Lower lobe of right lung (tissue), 2 donors: Measurements from ENCODE around the gene DPM3. TPM values are rescaled to one million over a fixed set of nuclear protein-coding genes. Genes with fewer than 3 reads are reported as not detected.
"Not testable (repeated sequence)": the region's sequence is repeated elsewhere in the genome, so short reads cannot be mapped to it uniquely, and the experiment has no call there.

Experiments
- ATAC-seq, 2 donors: fragments of 200-7000 bp; cut with Tn5 transposase; one replicate each; pipeline ENCODE4 v1.9.1; 2020 to 2022; ENCODE audit warnings: mild to moderate bottlenecking in 2 of 2, moderate library complexity in 2 of 2
- DNase-seq: peaks from one replicate; pipeline ENCODE4 v3.0.0-alpha.2; 2020
- H3K27ac ChIP-seq: fragments of 200-600 bp; one replicate; pipeline ENCODE4 v1.8.0; 2022
- H3K27me3 ChIP-seq: fragments of 200-600 bp; one replicate; pipeline ENCODE4 v1.8.0; 2022; ENCODE audit warnings: low read depth
- H3K36me3 ChIP-seq: fragments of 200-600 bp; one replicate; pipeline ENCODE4 v1.8.0; 2022; ENCODE audit warnings: mild to moderate bottlenecking
- H3K4me1 ChIP-seq: fragments of 200-600 bp; one replicate; pipeline ENCODE4 v1.8.0; 2022
- H3K4me3 ChIP-seq: fragments of 200-600 bp; one replicate; pipeline ENCODE4 v1.8.0; 2022; ENCODE audit warnings: mild to moderate bottlenecking
- H3K9me3 ChIP-seq: fragments of 200-600 bp; one replicate; pipeline ENCODE4 v1.8.0; 2022
- intact Hi-C: fragments of 100-400 bp; cut with DNase I; formaldehyde crosslinking; loops from one replicate; pipeline ENCODE4 v1.11.0; 2022
- total RNA-seq: library from RNA; stranded (reverse); fragmentation: NEBNext Ultra II Directional; extraction: Animal tissue kit (Norgen Biotek cat#: 25700); gene quantifications from one replicate; pipeline ENCODE4 v1.2.1, GENCODE V29; 2021
- TF ChIP-seq, protein P1 (sequence below): fragments of 200-600 bp; IDR thresholded peaks from one replicate; pipeline ENCODE4 v1.8.0; 2022; ENCODE audit warnings: antibody characterized with exemption, mild to moderate bottlenecking
- donor health status: DM: no; HTN: yes; CAD: no; lungs with severe emphysema.

The DPM3 gene
- total RNA-seq, 1 donor from 2014 or later = 62.3 TPM

- Histone ChIP-seq H3K27me3 (peaks cover 6% of the 10 kb centered on the region), H3K4me1 (peaks cover 44% of the 10 kb centered on the region), H3K4me3 (no peak overlapping the region), H3K27ac (no peak overlapping the region), H3K9me3 (no peaks in the 10 kb centered on the region), H3K36me3 (peaks cover 23% of the 10 kb centered on the region)
- TF ChIP-seq, protein P1, sequence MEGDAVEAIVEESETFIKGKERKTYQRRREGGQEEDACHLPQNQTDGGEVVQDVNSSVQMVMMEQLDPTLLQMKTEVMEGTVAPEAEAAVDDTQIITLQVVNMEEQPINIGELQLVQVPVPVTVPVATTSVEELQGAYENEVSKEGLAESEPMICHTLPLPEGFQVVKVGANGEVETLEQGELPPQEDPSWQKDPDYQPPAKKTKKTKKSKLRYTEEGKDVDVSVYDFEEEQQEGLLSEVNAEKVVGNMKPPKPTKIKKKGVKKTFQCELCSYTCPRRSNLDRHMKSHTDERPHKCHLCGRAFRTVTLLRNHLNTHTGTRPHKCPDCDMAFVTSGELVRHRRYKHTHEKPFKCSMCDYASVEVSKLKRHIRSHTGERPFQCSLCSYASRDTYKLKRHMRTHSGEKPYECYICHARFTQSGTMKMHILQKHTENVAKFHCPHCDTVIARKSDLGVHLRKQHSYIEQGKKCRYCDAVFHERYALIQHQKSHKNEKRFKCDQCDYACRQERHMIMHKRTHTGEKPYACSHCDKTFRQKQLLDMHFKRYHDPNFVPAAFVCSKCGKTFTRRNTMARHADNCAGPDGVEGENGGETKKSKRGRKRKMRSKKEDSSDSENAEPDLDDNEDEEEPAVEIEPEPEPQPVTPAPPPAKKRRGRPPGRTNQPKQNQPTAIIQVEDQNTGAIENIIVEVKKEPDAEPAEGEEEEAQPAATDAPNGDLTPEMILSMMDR = no peak
- no peak for ATAC-seq
- DNase-seq = no peak
- intact Hi-C loops = no loop called here
These were observed 30.5 kb upstream of the DPM3 start for GRCh38 chr1:155170806-155171205.

- DNase-seq (no peak), ATAC-seq (no peak)
- Histone ChIP-seq H3K4me1 (peaks cover 46% of the 10 kb centered on the region), H3K4me3 (no peak overlapping the region), H3K27ac (no peak overlapping the region), H3K27me3 (peaks cover 6% of the 10 kb centered on the region), H3K36me3 (peaks cover 23% of the 10 kb centered on the region), H3K9me3 (no peaks in the 10 kb centered on the region)
- TF ChIP-seq, protein P1 = no peak
- intact Hi-C loops = no loop called here
These were observed 29.9 kb upstream of the DPM3 start for GRCh38 chr1:155170101-155170785.

DNA sequence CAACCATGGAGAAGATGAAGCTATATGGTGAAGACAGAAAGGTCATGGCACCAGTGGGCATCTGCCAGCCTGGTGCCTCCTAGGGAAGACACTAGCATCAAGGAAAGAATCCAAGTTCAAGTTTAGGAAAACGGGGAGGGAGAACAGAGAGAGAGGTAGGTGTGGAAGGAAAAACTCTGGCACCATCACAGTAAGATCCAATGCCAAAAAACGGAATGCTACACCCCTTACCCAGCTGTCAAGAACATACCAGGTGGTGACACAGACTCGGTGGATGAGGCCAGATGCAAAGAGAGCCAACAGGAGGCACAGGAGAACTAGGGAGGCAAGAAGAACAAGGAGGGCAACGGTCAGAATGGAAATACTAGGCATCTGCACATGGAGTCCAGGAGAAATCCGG is 29.2 kb upstream of the DPM3 start:
- DNase-seq = no peak
- Histone ChIP-seq H3K4me3 (no peak overlapping the region), H3K36me3 (peaks cover 23% of the 10 kb centered on the region), H3K27ac (no peak overlapping the region), H3K9me3 (no peaks in the 10 kb centered on the region), H3K27me3 (peaks cover 6% of the 10 kb centered on the region), H3K4me1 (peaks cover 46% of the 10 kb centered on the region)
- intact Hi-C loops = loop anchor here (5.0 kb wide), 1 partner anchor 77 kb away; no protein-coding TSS in a partner anchor
- ATAC-seq = no peak
- TF ChIP-seq, protein P1 = no peak

GRCh38 chr1:155168456-155169210 is 28.3 kb upstream of the DPM3 start:
- no peak for DNase-seq
- intact Hi-C loops = loop anchor here (5.0 kb wide), 1 partner anchor 76 kb away; no protein-coding TSS in a partner anchor
- Histone ChIP-seq H3K36me3 (peaks cover 23% of the 10 kb centered on the region), H3K4me3 (no peak overlapping the region), H3K27ac (no peak overlapping the region), H3K9me3 (no peaks in the 10 kb centered on the region), H3K4me1 (peaks cover 38% of the 10 kb centered on the region), H3K27me3 (no peaks in the 10 kb centered on the region)
- no peak for ATAC-seq
- TF ChIP-seq, protein P1 = no peak

- H3K27me3 ChIP-seq, DNase-seq, H3K4me3 ChIP-seq, H3K27ac ChIP-seq, H3K9me3 ChIP-seq, ATAC-seq: not testable (repeated sequence)
- peaks cover 33% of the 10 kb centered on the region for H3K4me1 ChIP-seq
- intact Hi-C loops = loop anchor here (5.0 kb wide), 1 partner anchor 76 kb away; no protein-coding TSS in a partner anchor
- H3K36me3 ChIP-seq = peaks cover 23% of the 10 kb centered on the region
These were observed 27.7 kb upstream of the DPM3 start for GRCh38 chr1:155168105-155168445.
